AG04449 (cell line): Measurements from ENCODE around the gene TRAK1.

ENCODE experiments used
- CTCF ChIA-PET: fragments of 350-600 bp; formaldehyde crosslinking; extraction: SDS; loops from one replicate; lab custom pipeline; 2021; ENCODE audit warnings: antibody characterized with exemption; lab: Yijun Ruan, JAX
- POLR2A ChIA-PET: fragments of 400-600, 350-600 bp; formaldehyde crosslinking; extraction: SDS; loops from one replicate; lab custom pipeline; 2020; ENCODE audit warnings: antibody characterized with exemption, inconsistent platforms; lab: Yijun Ruan, JAX
- DNase-seq: peaks from one replicate; pipeline ENCODE4 v3.0.0-alpha.2; 2010; ENCODE audit warnings: low read depth, low spot score
- H3K4me3 ChIP-seq: 2 replicates; pipeline ENCODE4 v1.5.1; 2011; ENCODE audit warnings: low read depth, mild to moderate bottlenecking, control low read depth, low read length
- CTCF ChIP-seq: IDR thresholded peaks from one replicate; pipeline ENCODE4 v1.5.1; 2011; ENCODE audit warnings: mild to moderate bottlenecking, moderate library complexity, low read length, control low read depth, inconsistent platforms; ENCODE audit not compliant: insufficient read depth; ENCODE audit errors: missing control alignments

TRAK1 gene

GRCh38 chr3:42159706-42160472 lies 68.7 kb downstream of the TRAK1 start:
- DNase-seq: no peak
- H3K4me3 ChIP-seq: no peak overlapping the region

GRCh38 chr3:42161050-42161935 lies 70.1 kb downstream of the TRAK1 start:
- no peak for TF ChIP-seq CTCF
- CTCF ChIA-PET: interaction anchor here (1.0 to 2.4 kb wide), 6 partner anchors 9 to 60 kb away, joined by 3 to 10 read pairs (median 4); no protein-coding TSS in a partner anchor
- DNase-seq: no peak
- POLR2A ChIA-PET: interaction anchor here (1.0 kb wide), 1 partner anchor 18 kb away, joined by 3 read pairs; no protein-coding TSS in a partner anchor
- H3K4me3 ChIP-seq: no peak overlapping the region

More at GRCh38 chr3:42159706-42160472, 68.7 kb downstream of the TRAK1 start:
- ChIA-PET POLR2A (no interaction called here), CTCF (interaction anchor here (1.6 to 2.4 kb wide), 3 partner anchors 8 to 31 kb away, joined by 3 to 8 read pairs (median 8); no protein-coding TSS in a partner anchor)
- no peak for TF ChIP-seq CTCF

- DNase-seq: no peak
- ChIA-PET CTCF (interaction anchor here (1.8 to 2.4 kb wide), 2 partner anchors 8 to 29 kb away, joined by 8 to 10 read pairs; no protein-coding TSS in a partner anchor), POLR2A (interaction anchor here (0.6 kb wide), 1 partner anchor 95 kb away, joined by 4 read pairs; no protein-coding TSS in a partner anchor)
- no peak overlapping the region for H3K4me3 ChIP-seq
- no peak for TF ChIP-seq CTCF
Measured at GRCh38 chr3:42162462-42162861, 71.3 kb downstream of the TRAK1 start.

GRCh38 chr3:42163622-42164244 lies 72.6 kb downstream of the TRAK1 start:
- ChIA-PET POLR2A (no interaction called here), CTCF (interaction anchor here (1.4 kb wide), 1 partner anchor 26 kb away, joined by 3 read pairs; no protein-coding TSS in a partner anchor)
- DNase-seq: no peak
- H3K4me3 ChIP-seq: no peak overlapping the region
- TF ChIP-seq CTCF: no peak

GRCh38 chr3:42164656-42165055 lies 73.5 kb downstream of the TRAK1 start:
- POLR2A ChIA-PET: no interaction called here
- CTCF ChIA-PET: interaction anchor here (1.4 kb wide), 1 partner anchor 25 kb away, joined by 3 read pairs; no protein-coding TSS in a partner anchor
- H3K4me3 ChIP-seq: no peak overlapping the region
- DNase-seq: no peak
- TF ChIP-seq CTCF: no peak
